ENCODE measurements around the gene VSIG2.
A peak's percentile ranks its signal among the peaks of the same experiment; 100 is the strongest.

The VSIG2 gene

GRCh38 chr11:124748481-124749343 is 3.3 kb downstream of the VSIG2 start:
- DNase-seq (ENCODE audit: low spot score), result no peak

- DNase-seq (ENCODE audit: low spot score), result no peak
Measured at GRCh38 chr11:124748100-124748418, 4.0 kb downstream of the VSIG2 start.

GRCh38 chr11:124747406-124748099 is 4.5 kb downstream of the VSIG2 start:
- DNase-seq (ENCODE audit: low spot score), result no peak

GRCh38 chr11:124746621-124747243 is 5.3 kb downstream of the VSIG2 start:
- no peak for DNase-seq (ENCODE audit: low spot score)

- no peak for DNase-seq (ENCODE audit: low spot score)
Measured at GRCh38 chr11:124745835-124746620, 6.0 kb downstream of the VSIG2 start.

GRCh38 chr11:124745270-124745834 is 6.7 kb downstream of the VSIG2 start:
- DNase-seq (ENCODE audit: low spot score), result no peak

GRCh38 chr11:124743050-124743449 is 9.0 kb downstream of the VSIG2 start:
- no peak for DNase-seq (ENCODE audit: low spot score)

GRCh38 chr11:124742555-124742954 is 9.5 kb downstream of the VSIG2 start:
- no peak for DNase-seq (ENCODE audit: low spot score)

- DNase-seq (ENCODE audit: low spot score), result peak; percentile 38
Measured at GRCh38 chr11:124740277-124740882, 11.7 kb downstream of the VSIG2 start.

GRCh38 chr11:124739479-124740276 is 12.4 kb downstream of the VSIG2 start, which contains the start of gene NRGN:
TSS of gene NRGN (plus strand) at chr11:124739942. CDS start at chr11:124740085, 143 bp downstream.
- DNase-seq (ENCODE audit: low spot score), result peak; percentile 85

GRCh38 chr11:124738713-124739478 is 13.2 kb downstream of the VSIG2 start:
- no peak for DNase-seq (ENCODE audit: low spot score)

- DNase-seq (ENCODE audit: low spot score), result no peak
Measured at GRCh38 chr11:124737638-124738305, 14.3 kb downstream of the VSIG2 start.

GRCh38 chr11:124736736-124737135 is 15.3 kb downstream of the VSIG2 start:
- DNase-seq (ENCODE audit: low spot score), result no peak

- DNase-seq (ENCODE audit: low spot score), result no peak
Measured at GRCh38 chr11:124732230-124732629, 19.8 kb downstream of the VSIG2 start.

GRCh38 chr11:124729571-124729970 is 22.5 kb downstream of the VSIG2 start:
- no peak for DNase-seq (ENCODE audit: low spot score)

GRCh38 chr11:124728134-124728533 is 23.9 kb downstream of the VSIG2 start:
- no peak for DNase-seq (ENCODE audit: low spot score)

- no peak for DNase-seq (ENCODE audit: low spot score)
Measured at GRCh38 chr11:124727474-124727873, 24.6 kb downstream of the VSIG2 start.

- no peak for DNase-seq (ENCODE audit: low spot score)
Measured at GRCh38 chr11:124725719-124726105, 26.3 kb downstream of the VSIG2 start.
